HG02571 (cell line): ENCODE data around the gene MBD3.

Experiments used
- ATAC-seq: cut with Tn5 transposase; IDR thresholded peaks from one replicate; pipeline ENCODE4 v1.9.1; 2021; ENCODE audit warnings: mild to moderate bottlenecking, moderate library complexity; ENCODE audit not compliant: unreplicated experiment

Gene MBD3

DNA sequence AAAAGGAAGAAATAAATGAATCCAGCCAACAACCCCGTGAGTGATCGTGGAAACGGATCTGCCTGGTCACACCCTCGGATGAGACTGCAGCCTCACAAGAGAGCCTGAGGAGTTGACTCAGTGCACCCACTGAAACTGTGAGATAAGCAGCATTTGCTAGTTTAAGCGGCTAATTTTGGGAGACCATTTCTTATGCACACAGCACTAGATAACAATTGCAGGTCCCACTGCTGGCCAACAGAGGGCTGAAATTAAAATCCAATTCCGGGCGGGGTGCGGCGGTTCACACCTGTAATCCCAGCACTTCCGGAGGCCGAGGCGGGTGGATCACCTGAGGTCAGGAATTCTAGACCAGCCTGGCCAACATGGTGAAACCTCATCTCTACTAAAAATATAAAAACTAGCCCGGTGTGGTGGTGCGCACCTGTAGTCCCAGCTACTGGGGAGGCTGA lies 9.0 kb upstream of the MBD3 start:
- ATAC-seq: no peak

DNA sequence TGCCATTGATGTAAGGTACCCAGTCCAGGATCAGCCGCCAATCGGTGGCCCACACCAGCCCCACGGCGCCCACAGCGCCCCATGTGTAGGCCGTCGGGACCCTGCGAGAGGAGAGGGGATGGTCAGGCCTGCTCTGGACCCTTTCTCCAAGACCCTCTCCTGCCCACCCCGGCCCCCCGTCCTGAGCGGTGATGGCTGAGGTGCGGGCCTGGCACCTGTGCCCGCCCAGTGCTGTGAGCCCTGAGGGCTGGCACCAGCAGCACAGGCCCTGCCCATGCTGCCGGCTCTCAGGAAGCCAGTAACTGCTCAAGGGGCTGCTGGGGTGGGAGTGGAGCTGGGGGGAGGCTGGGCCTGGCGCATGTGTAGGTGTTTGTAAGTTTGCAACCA lies 6.8 kb upstream of the MBD3 start:
- ATAC-seq: no peak

DNA sequence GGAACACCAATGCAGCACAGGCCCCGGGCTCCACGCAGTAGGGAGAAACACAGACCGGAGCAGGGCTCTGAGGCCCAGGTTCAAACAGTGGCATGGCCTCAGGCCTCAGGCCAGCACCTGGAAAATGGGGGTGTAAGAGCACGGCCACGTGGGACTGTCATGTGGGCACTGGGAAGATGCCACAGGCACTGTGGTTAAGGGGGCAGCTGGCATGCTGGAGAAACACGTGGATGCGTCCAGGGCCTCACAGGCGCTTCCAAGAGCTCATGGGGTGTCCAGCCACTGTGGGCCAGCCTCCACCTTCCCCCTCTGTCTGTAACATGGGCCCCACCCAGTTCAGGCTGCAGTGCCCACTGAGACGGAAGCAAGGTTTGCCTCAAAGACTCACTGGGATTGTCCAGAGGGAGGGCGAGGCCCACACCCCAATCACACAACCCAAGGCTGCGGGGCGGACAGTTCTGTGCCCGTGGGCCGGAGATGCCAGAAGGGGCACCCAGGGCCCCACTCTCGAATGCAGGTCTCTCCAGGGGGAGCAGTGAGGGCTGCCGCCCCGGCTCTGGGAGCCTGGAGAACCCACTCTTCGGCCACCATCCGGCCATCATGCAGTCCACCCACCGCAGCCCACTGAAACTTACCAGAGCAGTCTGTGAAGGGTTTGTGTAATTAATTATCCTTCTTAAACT lies 6.3 kb upstream of the MBD3 start:
- no peak for ATAC-seq

DNA sequence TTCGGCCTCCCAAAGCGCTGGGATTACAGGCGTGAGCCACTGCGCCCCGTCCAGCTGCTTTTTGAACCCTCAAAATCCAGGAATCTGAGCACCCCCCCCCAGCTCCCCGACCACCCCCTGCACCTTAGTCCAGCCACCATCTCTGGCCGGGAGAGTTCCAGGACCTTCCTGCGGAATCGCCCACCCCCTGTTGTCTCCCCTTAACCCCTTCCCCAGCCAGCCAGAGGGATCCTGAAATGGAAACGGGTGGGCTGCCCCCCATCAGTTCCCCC lies 772 bp upstream of the MBD3 start:
- ATAC-seq: no peak

DNA sequence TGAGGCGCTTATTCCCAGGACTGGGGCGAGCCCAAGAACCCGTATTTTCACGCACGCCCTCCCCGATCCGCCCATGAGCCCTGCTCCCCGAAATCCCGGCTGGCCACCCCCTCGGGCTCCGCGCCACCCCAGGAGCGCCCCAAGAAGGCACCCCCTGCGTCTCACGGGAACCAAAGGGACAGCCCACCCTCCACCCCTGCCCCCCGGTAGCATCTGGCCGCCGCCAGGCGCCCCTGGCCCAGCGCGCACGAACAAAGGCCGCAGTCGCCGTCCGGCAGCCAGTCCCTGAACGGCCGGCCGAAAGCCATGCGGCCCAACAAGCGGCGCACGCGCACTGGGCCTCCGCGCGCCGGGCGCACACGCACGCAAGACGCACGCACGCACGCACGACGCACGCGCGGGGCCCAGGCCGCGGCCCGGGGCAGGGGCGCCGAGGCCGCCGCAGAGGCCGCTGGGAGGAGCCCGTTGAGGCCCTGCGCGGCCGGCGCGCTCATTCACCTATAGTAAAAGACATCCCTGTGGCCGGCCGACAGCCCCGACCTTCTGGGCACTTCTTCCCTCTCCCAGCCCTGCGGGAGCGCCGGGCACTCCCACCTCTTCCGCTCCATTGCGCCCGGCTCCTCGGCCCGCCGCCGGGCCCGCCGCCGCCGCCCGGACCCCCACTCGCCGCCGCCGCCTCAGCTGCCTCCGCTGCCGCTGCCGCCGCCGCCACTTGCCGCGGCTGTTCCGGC lies 476 bp downstream of the MBD3 start:
- peak; percentile 63 for ATAC-seq

DNA sequence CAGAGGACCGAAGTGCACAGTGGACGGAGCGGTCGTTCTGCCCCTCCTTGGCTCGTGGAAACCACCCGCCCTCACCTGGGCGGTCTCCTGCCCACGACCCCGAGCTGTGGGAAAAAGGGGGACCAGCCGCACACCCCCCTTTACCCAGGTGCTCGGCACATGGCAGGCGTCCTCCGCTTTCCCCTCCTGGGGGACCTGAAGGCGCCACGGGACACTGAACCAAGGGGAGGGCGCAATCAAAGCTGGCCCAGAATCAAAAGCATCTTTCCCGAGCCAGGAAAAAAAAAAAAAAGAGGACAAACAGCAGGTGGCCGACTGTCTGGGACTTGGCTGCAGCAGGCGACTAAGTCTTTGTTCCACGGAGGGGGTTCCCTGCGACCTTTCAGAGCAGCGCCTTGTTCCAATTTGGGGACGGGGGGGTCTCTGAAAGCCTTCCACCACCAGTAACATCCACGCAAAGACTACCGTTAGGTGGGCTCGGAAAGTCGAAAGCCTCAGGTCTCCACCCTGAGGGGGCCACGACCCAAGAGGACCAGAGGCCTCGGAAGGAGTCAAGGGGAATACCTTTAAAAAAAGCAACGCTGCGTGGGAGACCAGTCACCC lies 1.1 kb downstream of the MBD3 start:
- no peak for ATAC-seq

DNA sequence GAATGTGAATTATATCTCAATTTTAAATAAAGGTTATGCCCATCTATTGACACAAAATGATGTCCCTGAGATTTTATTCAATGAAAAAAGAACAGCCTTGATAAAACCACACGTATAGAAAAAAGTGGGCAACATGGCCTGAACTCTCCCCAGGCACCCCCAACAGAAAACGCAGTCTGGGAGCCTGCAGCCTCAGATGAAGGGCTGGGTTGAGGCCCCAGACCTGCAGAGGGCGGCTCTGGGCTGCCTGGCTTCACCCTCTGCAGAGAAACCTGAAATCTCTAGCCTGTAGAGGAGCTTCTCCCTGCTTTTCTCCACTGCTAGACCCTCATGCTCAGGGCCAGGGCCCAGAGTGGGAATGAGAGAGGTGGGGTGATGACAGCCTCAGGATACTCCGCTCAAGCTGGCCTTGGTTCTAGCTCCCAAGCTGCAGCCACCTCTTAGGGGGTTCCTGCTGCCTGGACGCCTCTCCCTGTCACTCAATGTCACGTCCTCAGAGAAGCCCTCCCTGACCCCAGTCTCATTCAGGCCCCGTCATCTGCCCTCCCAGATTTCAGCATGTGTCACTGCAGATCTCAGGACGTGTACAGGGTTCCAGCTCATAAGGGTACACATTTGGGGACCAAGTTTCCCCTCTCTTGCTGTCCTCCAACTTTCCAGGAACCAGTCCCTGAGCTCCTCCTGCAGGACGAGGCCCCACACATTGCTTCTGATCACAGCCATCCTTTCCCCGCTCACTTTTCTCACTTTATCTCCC lies 1.8 kb downstream of the MBD3 start:
- ATAC-seq: no peak

DNA sequence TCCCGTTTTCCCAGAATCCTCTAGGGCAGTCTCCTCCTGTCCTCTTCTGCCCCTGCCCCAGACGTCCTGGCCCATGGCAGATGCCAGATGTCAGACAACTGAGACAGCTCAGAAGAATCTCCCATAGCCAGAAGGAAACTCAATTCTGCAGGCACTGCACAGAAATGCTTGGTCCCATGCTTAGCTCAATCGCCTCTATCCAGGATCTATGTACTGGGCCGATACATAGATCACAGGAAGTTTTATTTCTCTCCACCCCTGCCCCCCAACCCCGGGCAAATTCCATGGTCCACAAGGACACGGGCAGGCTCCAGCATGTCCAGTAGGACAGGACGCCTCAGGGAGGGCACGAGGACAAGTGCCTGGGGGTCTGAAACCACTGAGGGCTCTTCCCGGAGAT lies 4.8 kb downstream of the MBD3 start:
- ATAC-seq: no peak

DNA sequence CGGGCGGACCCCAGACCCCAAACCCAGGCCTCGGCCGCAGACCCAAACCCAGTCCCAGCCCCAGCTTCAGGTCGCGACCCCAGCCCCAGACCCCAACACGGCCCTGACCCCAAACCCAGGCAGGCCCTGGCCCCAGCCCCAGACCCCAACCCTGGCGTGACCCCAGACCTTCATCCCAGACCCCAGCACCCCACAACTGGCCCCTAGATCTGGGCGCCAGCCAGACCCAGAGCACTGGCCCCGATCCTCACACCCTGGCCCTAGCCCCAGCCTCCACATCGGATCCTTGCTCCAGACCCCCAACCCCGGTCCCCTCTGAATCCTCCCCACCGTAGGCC lies 7.5 kb downstream of the MBD3 start:
- no peak for ATAC-seq

DNA sequence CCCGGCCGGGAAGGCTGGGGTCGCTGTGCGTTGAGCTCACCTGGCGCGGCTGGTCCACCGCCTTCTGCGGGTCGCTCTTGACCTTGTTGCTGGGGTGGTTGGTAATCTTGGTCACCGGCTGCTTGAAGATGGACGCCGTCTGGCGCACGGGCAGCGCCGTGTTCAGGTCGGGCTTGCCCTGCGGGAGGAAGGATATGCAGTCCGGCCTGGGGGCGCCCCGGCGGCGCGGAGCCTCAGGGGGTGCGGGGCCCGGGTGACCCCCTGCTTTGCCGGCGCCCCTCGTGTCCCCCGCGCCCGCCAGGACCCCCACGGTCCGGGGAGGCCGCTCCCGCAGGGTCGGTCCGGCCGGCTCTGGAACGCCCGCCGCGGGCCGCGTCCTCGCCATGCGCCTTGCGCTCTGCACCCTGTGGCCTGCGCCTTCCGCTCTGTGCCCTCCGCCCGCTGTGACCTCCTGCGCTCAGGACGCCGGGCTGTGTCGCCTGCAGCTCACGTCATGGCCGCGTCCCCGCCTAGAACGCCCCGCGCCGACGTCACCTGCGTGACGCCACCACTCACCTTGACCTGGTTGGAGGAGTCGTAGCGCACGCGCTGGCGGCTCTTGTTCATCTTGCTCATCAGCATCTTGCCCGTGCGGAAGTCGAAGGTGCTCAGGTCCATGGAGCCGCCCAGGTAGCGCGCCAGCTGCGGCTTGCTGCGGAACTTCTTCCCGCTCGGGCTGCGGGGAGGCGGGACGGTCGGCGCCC lies 8.0 kb downstream of the MBD3 start:
- no peak for ATAC-seq

DNA sequence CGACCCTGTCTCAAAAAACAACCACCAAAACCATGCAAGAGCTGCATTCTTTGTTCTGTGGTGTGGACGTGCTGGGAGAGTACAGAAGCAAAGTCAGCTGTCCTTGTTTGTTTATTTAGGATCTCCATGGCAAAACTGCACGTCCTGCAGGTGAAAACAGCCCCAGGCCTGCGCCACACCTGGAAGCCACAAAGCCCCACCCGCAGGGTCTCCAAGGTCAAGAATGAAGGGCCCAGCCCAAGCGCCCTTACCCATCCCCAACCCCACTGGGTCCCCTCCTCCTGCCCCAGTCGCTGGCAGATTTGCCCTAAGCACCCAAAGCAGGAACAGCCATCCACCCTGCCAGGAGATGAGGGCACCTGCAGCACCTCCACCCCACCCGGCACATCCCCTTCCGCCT lies 10.5 kb downstream of the MBD3 start:
- no peak for ATAC-seq

DNA sequence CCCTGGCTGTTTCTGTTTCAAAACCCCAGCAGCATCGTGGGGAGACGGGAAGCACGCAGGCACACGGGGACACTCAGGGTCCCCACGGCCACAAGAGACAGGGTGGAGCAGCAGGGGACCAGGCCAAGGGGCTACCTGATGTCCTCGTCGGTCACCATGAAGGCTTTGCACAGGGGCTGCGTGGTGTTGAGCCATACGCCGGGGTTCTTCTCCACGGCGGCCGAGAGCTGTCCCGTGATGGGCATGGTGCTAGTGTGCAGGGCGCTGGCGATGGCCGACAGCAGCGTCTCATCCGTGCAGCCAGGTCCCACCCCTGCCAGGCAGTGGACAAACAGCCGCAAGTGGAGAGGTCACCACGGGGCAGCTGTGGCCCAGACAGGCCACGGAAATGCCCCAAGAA lies 11.7 kb downstream of the MBD3 start:
- no peak for ATAC-seq

DNA sequence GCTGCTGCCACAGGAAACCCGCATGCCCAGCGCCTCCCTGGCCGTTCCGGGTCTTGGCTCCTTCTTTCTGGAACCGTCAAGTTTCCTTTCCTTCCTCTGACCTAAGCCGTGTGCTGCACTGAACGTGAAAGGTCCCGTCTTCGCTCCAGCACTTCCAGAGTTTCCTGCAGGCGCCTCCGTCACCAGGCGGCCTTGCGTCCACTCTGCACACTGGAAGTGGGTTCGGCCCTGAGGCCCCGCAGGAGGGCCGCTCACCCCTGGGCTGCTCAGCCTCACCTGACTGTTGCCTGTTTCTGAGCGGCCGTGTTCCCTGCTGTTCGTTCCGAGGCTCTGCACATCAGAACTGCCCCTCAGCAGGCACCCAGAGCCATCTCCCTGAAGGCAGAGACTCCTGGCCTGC lies 12.3 kb downstream of the MBD3 start:
- ATAC-seq: no peak

DNA sequence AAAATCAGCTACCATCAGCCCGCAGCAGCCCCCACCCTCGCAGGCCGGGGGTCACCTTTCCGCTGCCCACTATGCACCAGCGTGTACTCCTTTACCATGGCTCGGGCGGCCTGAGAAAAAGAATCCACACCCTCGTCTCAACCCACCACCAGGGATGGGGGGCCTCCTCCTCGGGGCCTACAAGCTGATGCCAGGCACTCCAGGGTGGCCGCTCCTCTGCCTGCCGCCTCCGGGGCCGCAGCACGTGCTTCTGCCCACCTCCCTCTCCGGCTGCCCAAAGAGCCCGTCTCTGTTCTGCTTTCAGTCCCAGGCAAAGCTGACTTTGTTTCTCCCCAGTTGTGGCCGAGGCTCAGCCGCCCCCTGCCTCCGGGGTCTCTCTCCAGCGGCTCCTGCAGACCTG lies 13.4 kb downstream of the MBD3 start:
- ATAC-seq: no peak

DNA sequence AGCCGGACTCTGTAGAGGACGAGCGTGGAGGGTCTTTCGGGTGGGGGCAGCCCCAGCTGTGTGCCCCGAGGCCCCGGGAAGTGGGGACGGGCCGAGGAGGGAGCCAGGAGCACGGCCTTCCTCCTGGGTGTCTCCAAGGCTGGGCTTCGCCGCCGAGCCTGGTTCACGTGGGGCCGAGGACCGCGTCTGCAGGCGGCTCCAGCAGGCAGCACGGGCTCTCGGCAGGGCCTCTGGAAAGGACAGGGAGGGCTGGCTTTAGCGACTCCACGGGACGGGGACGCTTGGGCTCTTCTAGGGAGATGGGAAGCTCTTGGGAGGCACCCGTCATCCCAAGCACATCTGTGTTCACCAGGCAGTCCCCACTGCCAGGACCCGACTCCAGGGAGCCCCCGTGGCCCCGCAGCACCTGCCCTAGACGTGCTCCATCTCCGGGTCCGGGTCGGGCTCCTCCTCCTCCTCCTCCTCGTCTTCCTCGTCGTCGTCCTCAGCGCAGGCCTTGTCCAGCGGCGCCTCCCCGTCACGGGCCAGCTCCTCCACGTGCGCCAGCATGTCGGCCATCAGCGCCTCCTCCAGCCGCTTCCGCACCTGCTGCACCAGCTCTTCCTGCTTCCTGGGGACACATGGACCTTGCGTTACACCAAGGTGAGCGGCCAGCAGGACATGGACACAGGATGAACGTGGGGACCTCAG lies 14.6 kb downstream of the MBD3 start:
- ATAC-seq: no peak

DNA sequence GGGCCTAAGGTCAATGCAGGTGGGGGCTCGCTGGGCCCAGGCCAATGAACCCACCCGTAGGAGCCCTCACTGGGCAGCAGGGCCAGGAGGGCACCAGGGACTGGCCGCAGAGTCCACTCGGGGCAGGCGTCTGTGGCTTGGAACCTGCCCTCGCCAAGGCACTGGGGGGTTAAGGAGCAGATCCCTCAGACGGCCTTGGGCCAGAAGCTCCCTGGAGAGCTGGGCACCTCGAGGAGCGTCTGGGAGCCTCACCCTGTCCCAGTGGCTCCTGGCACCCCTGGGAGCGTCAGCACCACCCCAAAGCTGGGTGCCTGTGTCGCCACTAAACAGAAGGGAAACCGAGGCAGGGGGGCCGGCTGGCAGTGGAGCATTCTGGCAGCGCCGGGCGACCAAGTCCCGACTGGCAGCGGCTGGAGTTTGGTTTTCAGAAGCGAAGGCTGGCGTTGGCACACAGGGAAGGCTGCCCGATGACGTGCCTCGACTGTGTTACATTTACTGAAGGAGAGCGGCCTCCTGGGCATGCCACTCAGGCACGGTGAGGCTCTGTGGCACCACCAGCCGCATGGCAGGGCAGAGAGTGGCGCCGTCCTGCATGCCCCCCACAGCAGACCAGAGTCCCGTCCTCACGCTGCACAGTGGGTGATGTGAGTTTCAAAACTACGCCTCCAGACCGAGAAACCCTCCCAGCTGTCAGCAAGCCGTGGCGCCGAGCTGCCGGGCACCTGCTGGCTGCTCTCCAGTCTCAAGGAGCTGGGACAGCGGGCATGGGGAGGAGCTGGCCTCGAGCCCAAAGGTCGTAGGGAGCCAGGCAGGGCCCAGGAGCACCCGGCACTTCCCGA lies 15.4 kb downstream of the MBD3 start:
- no peak for ATAC-seq

DNA sequence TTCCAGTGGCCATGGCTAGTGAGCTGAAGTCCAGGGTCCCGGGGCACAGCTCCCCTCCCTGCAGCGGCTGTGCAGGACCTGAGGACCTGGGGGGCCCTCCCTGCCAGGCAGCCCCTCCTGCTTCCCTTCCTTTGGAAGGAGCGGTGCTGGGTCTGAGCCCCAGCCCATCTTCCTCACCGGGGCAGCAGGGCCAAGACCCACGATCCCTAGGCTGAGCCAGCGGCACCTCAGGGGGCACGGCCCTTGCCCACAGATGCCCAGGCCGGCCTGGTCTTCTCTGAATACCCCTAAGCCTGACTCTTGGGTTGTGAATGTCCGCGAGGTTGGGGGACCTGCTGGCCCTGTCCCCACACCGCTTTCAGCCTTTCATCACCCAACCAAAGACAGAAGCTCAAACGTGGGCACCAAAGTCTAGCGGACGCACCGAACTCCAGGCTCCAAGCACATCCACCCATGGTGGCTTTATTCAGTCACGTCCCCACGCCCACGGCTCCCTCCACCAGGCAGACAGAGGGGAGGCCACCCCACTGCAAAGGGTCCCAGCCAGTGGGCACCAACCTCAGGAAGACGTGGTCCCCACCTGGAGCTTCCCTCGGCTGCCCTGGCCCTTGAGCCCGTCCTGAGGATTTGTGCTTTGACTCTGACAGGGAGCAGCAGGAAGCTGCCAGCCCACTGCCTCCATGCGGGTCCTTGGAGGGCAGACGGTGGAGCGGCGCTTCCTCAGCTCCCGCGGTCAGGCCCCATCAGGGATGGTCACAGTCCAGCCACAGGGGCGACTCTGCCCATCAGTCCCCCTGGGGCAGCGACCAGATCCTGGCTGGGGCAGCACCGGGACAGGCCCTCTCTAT lies 16.2 kb downstream of the MBD3 start:
- no peak for ATAC-seq

DNA sequence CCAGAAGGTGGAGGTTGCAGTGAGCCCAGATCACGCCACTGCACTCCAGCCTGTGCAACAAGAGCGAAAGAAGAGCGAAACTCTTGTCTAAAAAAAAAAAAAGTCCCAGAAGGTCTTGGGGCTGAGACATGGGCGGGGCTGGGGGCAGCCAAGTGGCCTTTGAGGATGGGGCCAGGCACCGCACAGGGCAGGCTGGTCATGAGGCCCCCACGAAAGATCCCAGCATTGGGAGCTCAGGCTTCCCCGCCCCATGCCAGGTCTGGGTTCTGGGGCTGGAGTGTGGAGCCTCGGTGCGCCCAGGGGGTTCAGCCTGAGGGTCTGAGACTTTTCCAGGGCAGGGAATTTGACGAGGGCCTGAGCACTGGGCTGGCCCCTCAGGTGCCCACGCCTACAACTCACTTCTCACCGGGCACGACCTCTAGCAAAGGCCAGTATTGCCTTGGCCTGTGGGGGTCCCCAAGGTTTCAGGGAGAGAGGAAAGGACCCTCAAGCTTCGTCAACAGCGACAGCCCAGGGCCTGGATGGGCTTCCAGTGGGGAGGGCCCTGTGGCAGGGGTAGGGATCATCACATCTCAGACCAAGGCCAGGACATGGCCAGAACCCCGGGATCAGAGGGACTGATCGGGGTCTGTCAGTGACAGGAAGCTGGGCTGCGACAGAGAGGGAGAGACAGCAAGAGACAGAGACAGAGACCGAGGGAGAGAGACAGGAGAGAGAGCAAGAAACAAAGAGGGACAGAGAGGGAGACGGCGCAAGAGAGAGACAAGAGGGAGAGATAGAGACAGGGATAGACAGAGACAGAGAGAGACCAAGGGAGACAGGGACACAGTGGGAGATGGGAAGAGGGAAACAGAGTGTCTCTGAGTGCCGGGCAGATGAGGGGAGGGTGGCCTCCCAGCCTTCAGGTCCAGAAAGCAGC lies 17.1 kb downstream of the MBD3 start:
- ATAC-seq: no peak
